GM12878 (cell line): ENCODE data around the gene SNAP29. TPM values are rescaled to one million over a fixed set of nuclear protein-coding genes. Genes with fewer than 3 reads are reported as not detected.
"Not testable (repeated sequence)": the region's sequence is repeated elsewhere in the genome, so short reads cannot be mapped to it uniquely, and the experiment has no call there.

Experiments used
- ATAC-seq: fragments of 200-7000 bp; cut with Tn5 transposase; 3 replicates; pipeline ENCODE4 v1.9.1; 2020; ENCODE audit warnings: mild to moderate bottlenecking, moderate library complexity
- BruUV-seq: library from RNA; stranded (reverse); fragments of 400-500 nt; replicated peaks from 2 replicates; lab custom pipeline; 2021; lab: Mats Ljungman, UMichigan
- CTCF ChIA-PET: fragments of 300-600 bp; sonication (Branson Sonifier 250); formaldehyde crosslinking; extraction: SDS; loops from one replicate; lab custom pipeline; 2021; ENCODE audit warnings: inconsistent platforms; lab: Yijun Ruan, JAX
- POLR2A ChIA-PET: fragments of 350-600 bp; formaldehyde crosslinking; extraction: SDS; loops from one replicate; lab custom pipeline; 2021; ENCODE audit warnings: inconsistent platforms; lab: Charles Lee
- RAD21 ChIA-PET: fragments of 300-600 bp; sonication (Branson Sonifier 250); formaldehyde crosslinking; loops from one replicate; lab custom pipeline; 2023; ENCODE audit warnings: antibody characterized with exemption; ENCODE audit not compliant: unreplicated experiment; lab: Charles Lee
- SMC1A ChIA-PET: fragments of 300-600 bp; sonication (Branson Sonifier 250); formaldehyde crosslinking; loops from one replicate; lab custom pipeline; 2023; ENCODE audit not compliant: unreplicated experiment, uncharacterized antibody; lab: Charles Lee
- DNase-seq: peaks from one replicate; pipeline ENCODE4 v3.0.0-alpha.2; 2011; ENCODE audit warnings: low read depth, low spot score
- FAIRE-seq: peaks from 3 replicates; lab custom pipeline; 2011; peaks lifted over from hg19 to GRCh38; lab: Jason Lieb, UNC
- H2AFZ ChIP-seq: 2 replicates; pipeline ENCODE4 v1.6.0; 2011; ENCODE audit warnings: low read depth, low read length, control low read depth; ENCODE audit not compliant: control insufficient read depth
- H3K27ac ChIP-seq: 2 replicates; pipeline ENCODE4 v1.5.1; 2011; ENCODE audit warnings: control low read depth; ENCODE audit not compliant: control insufficient read depth, insufficient read depth
- H3K27me3 ChIP-seq, 2 experiments: replicated peaks in 1 of 2; 2 replicates each; pipeline versions ENCODE4 v1.6.0 to v1.6.1; 2011; ENCODE audit warnings: low read length in 1 of 2; ENCODE audit not compliant: control insufficient read depth in 2 of 2, insufficient read depth in 2 of 2
- H3K36me3 ChIP-seq, 2 experiments: 2 replicates each; pipeline ENCODE4 v1.5.1; 2011; ENCODE audit warnings: low read length in 1 of 2; ENCODE audit not compliant: control insufficient read depth in 2 of 2, insufficient read depth in 2 of 2
- H3K4me1 ChIP-seq: 2 replicates; pipeline ENCODE4 v1.6.1; 2011; ENCODE audit warnings: mild to moderate bottlenecking, low read length, moderate library complexity, mixed read lengths; ENCODE audit not compliant: control insufficient read depth, insufficient read depth
- H3K4me2 ChIP-seq: 2 replicates; pipeline ENCODE4 v1.6.0; 2011; ENCODE audit warnings: control low read depth; ENCODE audit not compliant: control insufficient read depth, insufficient read depth
- H3K4me3 ChIP-seq: fragments of 200-600 bp; sonication (generic); 2 replicates; pipeline ENCODE4 v1.5.1; 2016
- H3K79me2 ChIP-seq: 2 replicates; pipeline ENCODE4 v1.6.0; 2011; ENCODE audit warnings: low read length; ENCODE audit not compliant: control insufficient read depth, insufficient read depth
- H3K9ac ChIP-seq: 2 replicates; pipeline ENCODE4 v1.8.0; 2011; ENCODE audit warnings: low read length, control low read depth, mixed read lengths; ENCODE audit not compliant: control insufficient read depth, insufficient read depth
- H3K9me3 ChIP-seq: replicated peaks from 3 replicates; pipeline ENCODE4 v1.5.1; 2011; ENCODE audit warnings: mild to moderate bottlenecking, low read length; ENCODE audit not compliant: control insufficient read depth, insufficient read depth
- H4K20me1 ChIP-seq: 2 replicates; pipeline ENCODE4 v1.6.0; 2011; ENCODE audit not compliant: control insufficient read depth, insufficient read depth
- CBX3 ChIP-seq: fragments of 200-600 bp; sonication (generic); IDR thresholded peaks from 2 replicates; pipeline ENCODE4 v1.6.1; 2016; ENCODE audit warnings: low read depth, borderline replicate concordance
- CREM ChIP-seq: IDR thresholded peaks from 2 replicates; pipeline ENCODE4 v1.6.1; 2014; ENCODE audit warnings: antibody characterized with exemption, low read depth
- KDM1A ChIP-seq: fragments of 200-600 bp; sonication (generic); IDR thresholded peaks from 2 replicates; pipeline ENCODE4 v1.6.1; 2016; ENCODE audit warnings: borderline replicate concordance
- POLR2A ChIP-seq: IDR thresholded peaks from 2 replicates; pipeline ENCODE4 v1.6.1; 2011; ENCODE audit warnings: low read depth, mild to moderate bottlenecking, low read length
- SREBF2 ChIP-seq: IDR thresholded peaks from 2 replicates; pipeline ENCODE4 v1.6.1; 2012; ENCODE audit warnings: mild to moderate bottlenecking, low read length
- SUPT20H ChIP-seq: IDR thresholded peaks from 2 replicates; pipeline ENCODE4 v1.6.1; 2011; ENCODE audit warnings: low read depth, mild to moderate bottlenecking, low read length, moderate library complexity, borderline replicate concordance; ENCODE audit not compliant: control insufficient read depth
- TBL1XR1 ChIP-seq: IDR thresholded peaks from 2 replicates; pipeline ENCODE4 v1.6.1; 2012; ENCODE audit warnings: low read depth, low read length, improper control_type of control experiment
- ZSCAN29 ChIP-seq: fragments of 450-650 bp; IDR thresholded peaks from 2 replicates; pipeline ENCODE4 v1.6.1; 2017; ENCODE audit warnings: mild to moderate bottlenecking, moderate library complexity
- WGBS: methylation state at CpG from one replicate; pipeline ENCODE4 v1.1.6; 2016; ENCODE audit warnings: low lambda C conversion rate; ENCODE audit not compliant: insufficient replicate concordance, insufficient coverage; ENCODE audit errors: missing lambda C conversion rate; 5-methylcytosine and 5-hydroxymethylcytosine counted together
- in situ Hi-C: fragments of 300-500 bp; cut with MboI; formaldehyde crosslinking; loops from 9 replicates; pipeline ENCODE4 v1.14.3; 2018; ENCODE audit warnings: mixed read lengths
- intact Hi-C: fragments of 100-400 bp; cut with micrococcal nuclease; formaldehyde crosslinking; loops from one replicate; pipeline ENCODE4 v1.14.2; 2022; ENCODE audit not compliant: unreplicated experiment
- polyA plus RNA-seq, 11 experiments: library from polyadenylated mRNA; depleted of rRNA in 4 of 11; unstranded in 6 of 11; stranded (reverse) in 5 of 11; fragments of >200 nt; fragmentation: Nextera tagmentation in 4 of 11; fragmentation: Illumina TruSeq in 1 of 11; extraction: Ambion mirVana in 4 of 11; extraction: Trizol in 1 of 11; gene quantifications; 1 replicate in 1 of 11; 2 replicates in 10 of 11; pipeline versions ENCODE4 v1.2.1 to v1.2.3, GENCODE V29; 2011 to 2016; ENCODE audit warnings: inconsistent platforms in 2 of 11, missing spikeins in 2 of 11, low read depth in 1 of 11
- total RNA-seq, 4 experiments: library from RNA; depleted of rRNA in 3 of 4; stranded (reverse); fragments of >200 nt in 3 of 4; fragmentation: Illumina TruSeq in 1 of 4; extraction: Trizol in 1 of 4; gene quantifications; 2 replicates each; pipeline versions ENCODE4 v1.2.1 to v1.2.3, GENCODE V29; 2013 to 2021

Gene SNAP29
- total and polyA plus RNA-seq, 10 of the 15 experiments (the other 5 are each of a cell fraction or from before 2014, with no cell fraction given): 4.7 to 45.7 (median 27.9) TPM

DNA sequence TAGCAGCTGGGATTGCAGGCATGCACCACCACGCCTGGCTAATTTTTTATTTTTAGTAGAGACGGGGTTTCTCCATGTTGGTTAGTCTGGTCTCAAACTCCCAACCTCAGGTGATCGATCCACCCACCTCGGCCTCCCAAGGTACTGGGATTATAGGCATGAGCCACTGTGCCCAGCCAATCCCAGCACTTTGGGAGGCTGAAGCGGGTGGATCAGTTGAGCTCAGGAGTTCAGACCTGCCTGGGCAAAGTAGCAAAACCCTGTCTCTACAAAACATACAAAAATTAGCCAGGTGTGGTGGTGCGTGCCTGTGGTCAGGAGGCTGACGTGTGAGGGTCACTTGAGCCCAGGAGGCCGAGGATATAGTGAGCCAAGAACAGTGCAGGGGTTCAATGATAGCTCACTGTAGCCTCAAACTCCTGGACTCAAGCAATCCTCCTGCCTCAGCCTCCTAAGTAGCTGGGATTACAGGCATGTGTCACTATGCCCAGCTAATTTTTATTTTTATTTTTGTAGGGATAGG lies 37.0 kb upstream of the SNAP29 start:
- H4K20me1 ChIP-seq, ATAC-seq, DNase-seq, in situ Hi-C loops, SMC1A ChIA-PET, H3K79me2 ChIP-seq, H3K4me1 ChIP-seq, H3K4me2 ChIP-seq, FAIRE-seq, H3K9me3 ChIP-seq, H3K27me3 ChIP-seq, H3K9ac ChIP-seq, H3K27ac ChIP-seq, intact Hi-C loops, H2AFZ ChIP-seq, H3K4me3 ChIP-seq, BruUV-seq, RAD21 ChIA-PET, CTCF ChIA-PET: not testable (repeated sequence)
- POLR2A ChIA-PET: interaction anchor here (0.6 kb wide), 1 partner anchor 148 kb away, joined by 3 read pairs; no protein-coding TSS in a partner anchor
- WGBS: 87% methylated on average over 8 of the region's 8 CpGs
- H3K36me3 ChIP-seq: peaks cover 7 to 11% of the 10 kb centered on the region in 2 experiments

DNA sequence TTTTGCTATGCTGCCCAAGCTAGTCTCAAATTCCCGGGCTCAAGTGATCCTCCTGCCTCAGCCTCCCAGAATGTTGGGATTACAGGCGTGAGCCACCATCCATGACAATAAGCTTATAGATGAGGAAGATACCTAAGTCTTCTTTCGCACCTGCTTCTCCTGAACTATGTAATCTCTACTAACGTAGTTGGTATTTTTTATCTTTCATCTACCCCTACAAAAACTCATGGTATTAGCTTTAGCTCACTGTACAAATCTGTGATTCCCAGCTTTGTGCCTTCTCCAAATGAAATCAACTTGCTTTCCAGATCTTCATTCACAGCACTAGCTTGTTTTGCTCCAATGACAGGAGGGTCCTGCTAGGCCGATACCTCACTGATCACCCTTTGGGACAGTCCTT lies 36.6 kb upstream of the SNAP29 start:
- no peaks in the 10 kb centered on the region for H3K4me1 ChIP-seq
- DNase-seq (no peak), ATAC-seq (no peak), FAIRE-seq (no peak)
- BruUV-seq: no TSS peak
- no peaks in the 10 kb centered on the region for H3K9me3 ChIP-seq
- no peak overlapping the region for H2AFZ ChIP-seq
- H4K20me1 ChIP-seq: no peaks in the 10 kb centered on the region
- RAD21 ChIA-PET: no interaction called here
- SMC1A ChIA-PET: no interaction called here
- TF ChIP-seq KDM1A (no peak), SREBF2 (no peak), TBL1XR1 (no peak), SUPT20H (no peak), ZSCAN29 (no peak), CREM (no peak), CBX3 (no peak), POLR2A (no peak)
- no peak overlapping the region for H3K27ac ChIP-seq
- no peaks in the 10 kb centered on the region for H3K27me3 ChIP-seq
- H3K79me2 ChIP-seq: no peaks in the 10 kb centered on the region
- H3K4me2 ChIP-seq: no peak overlapping the region
- intact Hi-C loops (no loop called here), in situ Hi-C loops (no loop called here)
- no peak overlapping the region for H3K4me3 ChIP-seq
- H3K9ac ChIP-seq: no peak overlapping the region
- POLR2A ChIA-PET: interaction anchor here (0.6 kb wide), 1 partner anchor 148 kb away, joined by 3 read pairs; no protein-coding TSS in a partner anchor
- CTCF ChIA-PET: interaction anchor here (0.6 kb wide), 1 partner anchor 16 kb away, joined by 3 read pairs; no protein-coding TSS in a partner anchor
- 96% methylated on average over 5 of the region's 5 CpGs for WGBS
- peaks cover 6 to 8% of the 10 kb centered on the region in 2 experiments for H3K36me3 ChIP-seq
